ENCODE data around the gene SDK2. TPM values are rescaled to one million over a fixed set of nuclear protein-coding genes. Genes with fewer than 3 reads are reported as not detected.

The SDK2 gene
- total and polyA plus RNA-seq, 9 of the 15 experiments (the other 6 are each of a cell fraction or from before 2014, with no cell fraction given), result 0.04 TPM; not detected in 8

DNA sequence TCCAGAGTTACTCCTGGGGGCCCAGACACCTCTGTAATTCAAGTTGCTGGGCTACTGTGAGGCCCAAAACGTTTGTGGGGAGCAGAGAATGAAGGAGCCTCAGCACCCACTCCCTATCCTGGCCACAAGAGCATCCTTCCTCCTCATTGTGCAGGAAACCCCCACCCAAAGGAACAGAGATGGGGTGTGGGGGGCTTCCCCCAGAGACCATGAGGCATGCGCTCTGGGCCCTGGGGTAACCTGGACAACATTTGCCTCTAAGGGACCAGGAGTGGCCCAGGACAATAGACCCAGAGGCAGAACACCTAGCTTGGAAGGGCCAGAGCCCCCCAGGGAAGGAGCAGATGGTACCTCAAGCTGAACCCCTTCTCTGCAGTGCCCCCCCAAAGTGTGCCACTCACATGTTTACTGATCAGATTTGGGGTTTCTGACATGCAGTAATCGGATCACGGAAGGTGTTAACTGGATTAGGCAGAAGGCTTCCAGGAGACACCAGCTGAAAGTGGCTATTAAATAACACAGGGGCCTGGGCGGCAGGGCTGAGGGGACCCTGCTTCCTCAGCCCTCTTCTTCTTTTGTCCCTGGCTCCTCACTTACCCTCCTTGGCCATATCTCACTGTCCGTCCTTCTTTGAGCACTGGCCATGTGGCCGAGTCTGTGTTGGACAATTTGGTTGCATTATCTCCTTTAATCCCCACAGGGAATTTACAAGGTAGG lies 50.8 kb downstream of the SDK2 start:
- in situ Hi-C loops (cut with MboI) (no loop called here), intact Hi-C loops (cut with micrococcal nuclease) (loop anchor here (10.0 kb wide), 1 partner anchor 111 kb away; no protein-coding TSS in a partner anchor)
- ChIA-PET CTCF (ENCODE audit: low intra/inter-chr PET ratio) (no interaction called here), POLR2A (interaction anchor here (0.5 to 1.3 kb wide), 3 partner anchors 9 to 241 kb away, joined by 3 read pairs; no protein-coding TSS in a partner anchor)
- FAIRE-seq (no peak), ATAC-seq (no peak), DNase-seq (ENCODE audit: extremely low read depth in 1 of 4, low spot score in 3 of 4) (no peak)
- no peak for TF ChIP-seq CSDE1 (IDR thresholded peaks at IDR 0.05)
- no peak for TF ChIP-seq ELF2 (CRISPR knock-in tag; IDR thresholded peaks at IDR 0.05)
- TF ChIP-seq, protein P1, sequence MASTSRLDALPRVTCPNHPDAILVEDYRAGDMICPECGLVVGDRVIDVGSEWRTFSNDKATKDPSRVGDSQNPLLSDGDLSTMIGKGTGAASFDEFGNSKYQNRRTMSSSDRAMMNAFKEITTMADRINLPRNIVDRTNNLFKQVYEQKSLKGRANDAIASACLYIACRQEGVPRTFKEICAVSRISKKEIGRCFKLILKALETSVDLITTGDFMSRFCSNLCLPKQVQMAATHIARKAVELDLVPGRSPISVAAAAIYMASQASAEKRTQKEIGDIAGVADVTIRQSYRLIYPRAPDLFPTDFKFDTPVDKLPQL (IDR thresholded peaks at IDR 0.05; ENCODE audit: extremely low read depth, insufficient read length), result no peak
- no peak for TF ChIP-seq CREM (IDR thresholded peaks at IDR 0.05; ENCODE audit: low read depth)
- no peak for TF ChIP-seq BACH1 (tag; IDR thresholded peaks at IDR 0.05)
- TF ChIP-seq FIP1L1 (IDR thresholded peaks at IDR 0.05; ENCODE audit: low read depth, low read length, poor library complexity, severe bottlenecking), result no peak
- no peak for TF ChIP-seq EWSR1 (IDR thresholded peaks at IDR 0.05; ENCODE audit: borderline replicate concordance, low read depth, partially characterized antibody)
- TF ChIP-seq IRF2 (CRISPR knock-in tag; IDR thresholded peaks at IDR 0.05), result no peak
- no peak for TF ChIP-seq CBX2 (IDR thresholded peaks at IDR 0.05; ENCODE audit: insufficient read depth, low read length, poor library complexity, severe bottlenecking)
- TF ChIP-seq BCOR (IDR thresholded peaks at IDR 0.05), result no peak
- TF ChIP-seq FOXA3 (CRISPR knock-in tag; conservative IDR thresholded peaks at IDR 0.05 in 1 of 2, IDR thresholded peaks at IDR 0.05 in 1 of 2), result no peak
- TF ChIP-seq, protein P2, sequence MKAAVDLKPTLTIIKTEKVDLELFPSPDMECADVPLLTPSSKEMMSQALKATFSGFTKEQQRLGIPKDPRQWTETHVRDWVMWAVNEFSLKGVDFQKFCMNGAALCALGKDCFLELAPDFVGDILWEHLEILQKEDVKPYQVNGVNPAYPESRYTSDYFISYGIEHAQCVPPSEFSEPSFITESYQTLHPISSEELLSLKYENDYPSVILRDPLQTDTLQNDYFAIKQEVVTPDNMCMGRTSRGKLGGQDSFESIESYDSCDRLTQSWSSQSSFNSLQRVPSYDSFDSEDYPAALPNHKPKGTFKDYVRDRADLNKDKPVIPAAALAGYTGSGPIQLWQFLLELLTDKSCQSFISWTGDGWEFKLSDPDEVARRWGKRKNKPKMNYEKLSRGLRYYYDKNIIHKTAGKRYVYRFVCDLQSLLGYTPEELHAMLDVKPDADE (conservative IDR thresholded peaks at IDR 0.05; ENCODE audit: control insufficient read depth, low read depth, low read length), result no peak
- Histone ChIP-seq H3K27me3 (ENCODE audit: control insufficient read depth in 2 of 2, insufficient read depth in 2 of 2, low read length in 2 of 2) (peaks cover 17 to 70% of the 10 kb centered on the region in 2 experiments), H3K36me3 (ENCODE audit: control insufficient read depth, insufficient read depth, low read length) (no peaks in the 10 kb centered on the region), H3K4me1 (replicated peaks in 1 of 2; ENCODE audit: control insufficient read depth in 2 of 2, insufficient read depth in 2 of 2, low read length in 2 of 2) (0 out of 5 replicates have a peak, but pooled peaks cover 0 to 2% of the 10 kb centered on the region in 2 experiments), H2AFZ (ENCODE audit: low read depth, low read length) (no peak overlapping the region), H3K9ac (ENCODE audit: insufficient read depth in 1 of 2, low read depth in 2 of 2, low read length in 2 of 2) (no peak overlapping the region), H3K4me3 (no peak overlapping the region), H3K27ac (ENCODE audit: extremely low read depth, low read depth, low read length) (no peak overlapping the region), H3K4me2 (ENCODE audit: insufficient read depth, low read length) (no peak overlapping the region), H3K9me1 (ENCODE audit: control insufficient read depth, insufficient read depth, low read length) (no peaks in the 10 kb centered on the region), H3K79me2 (ENCODE audit: control insufficient read depth, insufficient read depth, low read length) (no peaks in the 10 kb centered on the region), H3K9me3 (replicated peaks; ENCODE audit: control insufficient read depth, insufficient read depth, low read depth, low read length) (no peaks in the 10 kb centered on the region), H4K20me1 (replicated peaks; ENCODE audit: control insufficient read depth, insufficient read depth, low read length) (peaks cover 13% of the 10 kb centered on the region)
- BruUV-seq (replicated peaks), result no TSS peak
- WGBS (ENCODE audit: insufficient coverage, low coverage, missing lambda C conversion rate), result under 1% methylated on average over 6 of the region's 7 CpGs

All from K562 (cell line).